Stimulated activated naive CD4-positive, alpha-beta T cell treated with Interleukin-2 at 50 U/mL for 16 hours (primary cell): ENCODE measurements around the gene HSP90AA1.
A peak's percentile ranks its signal among the peaks of the same experiment; 100 is the strongest.
"Not testable (repeated sequence)": the region's sequence is repeated elsewhere in the genome, so short reads cannot be mapped to it uniquely, and the experiment has no call there.

Experiments
- DNase-seq: peaks from one replicate; lab custom pipeline; 2025; lab: John Stamatoyannopoulos, UW

The HSP90AA1 gene

GRCh38 chr14:102066041-102066451 is 20.8 kb downstream of the HSP90AA1 start:
- no peak for DNase-seq

- DNase-seq, result not testable (repeated sequence)
These were observed 22.3 kb downstream of the HSP90AA1 start for GRCh38 chr14:102064590-102064989.

GRCh38 chr14:102063808-102064429 is 22.9 kb downstream of the HSP90AA1 start:
- no peak for DNase-seq

GRCh38 chr14:102063109-102063807 is 23.6 kb downstream of the HSP90AA1 start:
- peak; percentile 59 for DNase-seq

- no peak for DNase-seq
These were observed 27.9 kb downstream of the HSP90AA1 start for GRCh38 chr14:102058961-102059360.

- no peak for DNase-seq
These were observed 28.7 kb downstream of the HSP90AA1 start for GRCh38 chr14:102058146-102058545.

GRCh38 chr14:102057480-102058114 is 29.2 kb downstream of the HSP90AA1 start:
- no peak for DNase-seq

GRCh38 chr14:102056694-102057442 is 30.0 kb downstream of the HSP90AA1 start:
- DNase-seq, result no peak

GRCh38 chr14:102055181-102055901 is 31.5 kb downstream of the HSP90AA1 start:
- DNase-seq, result no peak

GRCh38 chr14:102052522-102052921 is 34.3 kb downstream of the HSP90AA1 start:
- DNase-seq, result no peak

GRCh38 chr14:102050625-102051024 is 36.2 kb downstream of the HSP90AA1 start:
- no peak for DNase-seq

- no peak for DNase-seq
These were observed 36.8 kb downstream of the HSP90AA1 start for GRCh38 chr14:102050026-102050405.

- no peak for DNase-seq
These were observed 37.4 kb downstream of the HSP90AA1 start for GRCh38 chr14:102049258-102050025.

GRCh38 chr14:102047808-102048540 is 38.9 kb downstream of the HSP90AA1 start:
- no peak for DNase-seq

- DNase-seq, result no peak
These were observed 40.2 kb downstream of the HSP90AA1 start for GRCh38 chr14:102046337-102047278.

- DNase-seq, result no peak
These were observed 42.3 kb downstream of the HSP90AA1 start for GRCh38 chr14:102044566-102044965.

- no peak for DNase-seq
These were observed 43.4 kb downstream of the HSP90AA1 start for GRCh38 chr14:102043251-102044025.

GRCh38 chr14:102042699-102043098 is 44.1 kb downstream of the HSP90AA1 start:
- DNase-seq, result no peak
